ENCODE data around the gene GABRB3.

GRCh38 chr15:26722621-26723160 lies 50.2 kb downstream of the GABRB3 start:
- TF ChIP-seq CTCF (optimal IDR thresholded peaks at IDR 0.05 in 1 of 3, IDR thresholded peaks at IDR 0.05 in 1 of 3, conservative IDR thresholded peaks at IDR 0.05 in 1 of 3; ENCODE audit: extremely low read depth in 1 of 3, insufficient read depth in 2 of 3, low read length in 3 of 3) (no peak), EZH2 (IDR thresholded peaks at IDR 0.05; ENCODE audit: low read length) (no peak)
